COR-L47 (cell line): ENCODE measurements around the gene FAM117B.
"Not testable (repeated sequence)": the region's sequence is repeated elsewhere in the genome, so short reads cannot be mapped to it uniquely, and the experiment has no call there.

Source experiments
- DNase-seq: peaks from one replicate; lab custom pipeline; 2025; lab: John Stamatoyannopoulos, UW

FAM117B gene

GRCh38 chr2:202703091-202703490 lies 68.3 kb downstream of the FAM117B start:
- DNase-seq, result no peak

- no peak for DNase-seq
Observed at GRCh38 chr2:202704248-202704647, 69.5 kb downstream of the FAM117B start.

DNA sequence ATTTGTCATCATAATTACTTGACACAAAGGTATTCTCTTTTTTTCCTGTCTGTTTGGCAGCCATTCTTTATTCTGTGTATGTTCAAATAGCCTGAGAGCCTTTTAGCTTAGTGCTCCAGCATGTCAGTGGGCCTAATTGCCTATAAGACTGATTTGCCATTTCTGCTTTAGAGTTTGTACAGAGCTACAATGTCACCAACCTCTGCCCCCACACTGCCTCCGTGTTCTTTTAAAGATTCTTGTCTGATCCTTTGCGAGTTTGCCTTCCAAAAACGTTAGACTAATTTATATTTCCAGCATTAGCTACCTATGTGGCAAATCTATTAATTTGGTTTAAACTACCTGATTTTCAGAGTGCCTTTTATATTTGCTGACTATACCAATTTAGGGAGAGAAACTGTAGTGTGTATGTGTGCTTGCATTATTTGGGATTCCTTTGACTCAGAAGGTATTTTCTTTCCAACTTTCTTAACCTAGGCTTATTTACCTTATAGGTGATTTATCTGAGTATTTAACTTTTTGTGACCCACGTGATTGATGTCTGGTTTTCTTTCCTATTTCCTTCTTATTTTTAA lies 70.8 kb downstream of the FAM117B start:
- DNase-seq, result no peak

DNA sequence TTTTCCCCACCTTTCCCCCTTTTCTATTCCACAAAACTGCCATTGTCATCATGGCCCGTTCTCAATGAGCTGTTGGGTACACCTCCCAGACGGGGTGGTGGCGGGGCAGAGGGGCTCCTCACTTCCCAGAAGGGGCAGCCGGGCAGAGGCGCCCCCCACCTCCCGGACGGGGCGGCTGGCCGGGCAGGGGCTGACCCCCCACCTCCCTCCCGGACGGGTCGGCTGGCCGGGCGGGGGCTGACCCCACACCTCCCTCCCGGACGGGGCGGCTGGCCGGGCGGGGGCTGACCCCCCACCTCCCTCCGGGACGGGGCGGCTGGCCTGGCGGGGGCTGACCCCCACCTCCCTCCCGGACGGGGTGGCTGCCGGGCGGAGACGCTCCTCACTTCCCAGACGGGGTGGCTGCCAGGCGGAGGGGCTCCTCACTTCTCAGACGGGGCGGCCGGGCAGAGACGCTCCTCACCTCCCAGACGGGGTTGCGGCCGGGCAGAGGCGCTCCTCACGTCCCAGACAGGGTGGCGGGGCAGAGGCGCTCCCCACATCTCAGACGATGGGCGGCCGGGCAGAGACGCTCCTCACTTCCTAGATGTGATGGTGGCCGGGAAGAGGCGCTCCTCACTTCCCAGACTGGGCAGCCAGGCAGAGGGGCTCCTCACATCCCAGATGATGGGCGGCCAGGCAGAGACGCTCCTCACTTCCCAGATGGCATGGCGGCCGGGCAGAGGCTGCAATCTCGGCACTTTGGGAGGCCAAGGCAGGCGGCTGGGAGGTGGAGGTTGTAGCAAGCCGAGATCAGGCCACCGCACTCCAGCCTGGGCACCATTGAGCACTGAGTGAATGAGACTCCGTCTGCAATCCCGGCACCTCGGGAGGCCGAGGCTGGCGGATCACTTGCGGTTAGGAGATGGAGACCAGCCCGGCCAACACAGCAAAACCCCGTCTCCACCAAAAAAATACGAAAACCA lies 80.5 kb downstream of the FAM117B start:
- DNase-seq, result not testable (repeated sequence)

DNA sequence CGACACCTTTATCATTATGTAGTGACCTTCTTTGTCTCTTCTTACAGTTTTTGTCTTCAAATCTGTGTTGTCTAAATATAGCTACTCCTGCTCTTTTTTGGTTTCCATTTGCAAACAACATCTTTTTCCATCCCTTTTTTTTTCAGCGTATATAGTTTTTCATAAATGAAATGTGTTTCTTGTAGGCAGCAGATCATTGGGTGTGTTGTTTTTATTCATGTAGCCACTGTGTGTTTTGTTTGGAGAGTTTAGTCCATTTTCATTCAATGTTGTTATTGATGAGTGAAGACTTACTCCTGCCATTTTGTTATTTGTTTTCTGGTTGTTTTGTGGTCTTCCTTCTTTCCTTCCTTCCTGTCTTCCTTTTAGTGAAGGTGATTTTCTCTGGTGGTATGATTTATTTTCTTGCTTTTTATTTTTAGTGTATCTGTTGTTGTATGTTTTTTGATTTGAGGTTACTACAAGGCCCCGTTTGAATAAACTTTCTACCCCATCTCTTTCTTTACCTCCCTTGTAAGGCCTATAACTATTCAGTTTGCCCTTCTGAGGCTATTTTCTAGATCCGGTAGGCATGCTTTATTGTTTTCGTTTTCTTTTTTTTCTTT lies 81.4 kb downstream of the FAM117B start:
- no peak for DNase-seq

- DNase-seq, result no peak
Observed at GRCh38 chr2:202716953-202717597, 82.3 kb downstream of the FAM117B start.

DNA sequence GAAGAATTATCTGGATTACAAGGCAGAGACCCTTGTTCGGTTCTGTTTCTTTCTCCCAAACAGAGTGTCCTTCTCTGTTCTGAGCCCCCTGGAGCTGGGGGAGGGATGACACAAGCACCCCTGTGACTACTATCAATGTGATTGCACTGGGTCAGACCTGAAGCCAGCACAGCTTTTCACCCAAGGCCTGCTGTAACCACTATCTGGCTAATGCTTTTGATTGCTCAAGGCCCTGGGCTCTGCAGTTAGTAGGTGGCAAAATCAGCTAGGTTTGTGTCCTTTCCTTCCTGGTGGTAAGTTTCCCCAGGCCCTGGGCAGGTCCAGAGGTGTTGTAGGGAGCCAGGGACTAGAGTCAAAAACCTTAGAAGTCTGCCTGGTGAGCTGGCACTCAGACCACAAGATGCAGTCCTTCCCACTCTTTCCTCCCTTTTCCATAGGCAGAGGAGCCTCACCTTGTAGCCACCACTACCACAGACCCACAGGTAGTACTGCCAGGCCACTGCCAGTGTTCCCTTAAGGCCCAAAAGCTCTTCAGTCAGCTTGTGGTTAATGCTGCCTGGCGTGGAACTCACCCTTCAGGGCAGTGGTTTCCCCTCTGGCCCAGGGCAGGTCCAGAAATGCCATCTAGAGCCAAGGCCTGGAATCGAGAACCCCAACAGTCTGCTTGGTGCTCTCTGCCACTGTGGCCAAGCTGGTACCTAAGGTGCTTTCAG lies 83.0 kb downstream of the FAM117B start:
- no peak for DNase-seq

DNA sequence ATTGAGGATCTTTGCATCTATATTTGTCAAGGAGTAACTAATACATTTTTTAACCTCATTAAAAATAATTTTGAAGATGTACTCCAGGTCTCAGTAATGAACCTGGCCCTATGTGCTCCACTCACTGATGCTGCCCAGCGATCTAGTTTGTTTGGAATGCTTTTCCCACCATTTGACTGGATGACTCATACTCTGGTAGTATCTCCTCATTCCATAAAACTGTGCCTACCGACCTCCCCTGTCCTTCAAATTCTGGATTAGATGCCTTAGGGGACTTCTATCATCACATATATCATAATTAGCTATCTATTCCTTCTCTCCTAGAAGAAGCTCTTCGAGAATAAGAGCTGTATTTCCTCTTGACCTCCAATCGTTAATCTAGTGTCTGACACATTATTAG lies 83.8 kb downstream of the FAM117B start:
- no peak for DNase-seq

GRCh38 chr2:202720226-202720625 lies 85.5 kb downstream of the FAM117B start:
- DNase-seq, result no peak

DNA sequence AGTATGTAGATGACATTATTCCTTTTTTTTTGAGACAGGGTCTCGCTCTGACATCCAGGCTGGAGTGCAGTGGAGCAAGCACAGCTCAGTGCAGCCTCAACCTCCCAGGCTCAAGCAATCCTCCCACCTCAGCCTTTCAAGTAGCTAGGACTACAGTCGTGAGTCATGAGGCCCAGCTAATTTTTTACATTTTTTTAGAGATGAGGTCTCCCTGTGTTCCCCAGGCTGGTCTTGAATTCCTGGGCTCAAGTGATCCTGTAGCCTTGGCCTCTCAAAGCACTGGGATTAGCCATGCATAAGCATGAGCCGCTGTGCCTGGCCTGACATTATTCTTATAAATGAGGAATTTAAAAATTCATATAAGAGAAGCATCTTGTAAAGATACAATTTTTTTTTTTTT lies 86.9 kb downstream of the FAM117B start:
- no peak for DNase-seq

DNA sequence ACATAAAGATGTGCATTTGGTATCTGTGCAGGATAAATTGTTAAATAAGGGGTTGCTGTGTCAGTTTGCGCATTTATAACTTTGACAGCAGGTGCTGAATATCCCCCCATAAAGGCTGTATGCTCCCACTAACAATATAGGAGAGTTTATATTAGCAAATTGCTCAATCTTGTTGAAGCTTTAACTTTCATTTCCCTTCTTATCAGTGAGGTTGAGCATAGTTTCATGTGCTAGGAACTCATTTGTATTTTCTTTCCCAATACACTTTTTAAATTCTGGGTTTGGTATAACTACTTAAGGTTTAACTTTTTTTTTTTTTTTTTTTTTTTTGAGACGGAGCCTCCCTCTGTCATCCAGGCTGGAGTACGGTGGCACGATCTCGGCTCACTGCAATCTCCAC lies 89.0 kb downstream of the FAM117B start:
- no peak for DNase-seq

- no peak for DNase-seq
Observed at GRCh38 chr2:202726070-202726469, 91.3 kb downstream of the FAM117B start.

DNA sequence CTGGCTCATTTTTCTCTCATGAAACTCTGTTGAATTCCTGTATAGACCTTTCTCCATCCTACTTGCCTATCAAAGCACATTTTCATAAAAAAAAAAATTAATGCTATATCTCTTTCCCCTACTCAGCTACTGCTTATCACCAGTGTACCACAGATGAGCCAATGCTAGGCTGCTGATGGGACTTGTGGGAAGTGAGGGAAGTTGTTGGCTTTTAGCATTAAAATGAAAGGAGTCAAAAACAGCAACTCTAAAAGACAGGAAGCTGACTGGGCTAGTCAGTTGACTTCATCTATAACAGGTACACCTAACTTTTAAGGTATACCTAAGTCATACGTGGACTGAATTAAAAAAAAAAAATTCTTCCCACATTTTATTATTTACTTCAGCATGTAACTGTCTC lies 102.1 kb downstream of the FAM117B start:
- no peak for DNase-seq

DNA sequence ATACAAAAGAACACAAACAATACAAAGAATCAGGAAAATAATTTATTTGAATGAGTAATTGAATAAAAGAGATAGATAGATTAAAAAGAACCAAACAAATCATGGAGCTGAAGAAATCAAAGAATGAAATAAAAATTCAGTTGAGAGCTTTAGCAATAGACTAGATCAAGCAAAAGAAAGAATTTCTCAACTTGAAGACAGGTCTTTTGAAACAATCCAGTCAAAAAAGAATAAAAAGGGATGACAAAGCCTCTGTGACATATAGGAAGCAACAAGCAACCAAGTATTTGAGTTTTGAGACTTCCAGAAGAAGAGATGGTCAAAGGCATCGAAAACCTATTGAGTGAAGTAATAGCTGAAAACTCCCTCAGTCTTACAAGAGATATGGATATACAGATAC lies 108.8 kb downstream of the FAM117B start:
- no peak for DNase-seq

DNA sequence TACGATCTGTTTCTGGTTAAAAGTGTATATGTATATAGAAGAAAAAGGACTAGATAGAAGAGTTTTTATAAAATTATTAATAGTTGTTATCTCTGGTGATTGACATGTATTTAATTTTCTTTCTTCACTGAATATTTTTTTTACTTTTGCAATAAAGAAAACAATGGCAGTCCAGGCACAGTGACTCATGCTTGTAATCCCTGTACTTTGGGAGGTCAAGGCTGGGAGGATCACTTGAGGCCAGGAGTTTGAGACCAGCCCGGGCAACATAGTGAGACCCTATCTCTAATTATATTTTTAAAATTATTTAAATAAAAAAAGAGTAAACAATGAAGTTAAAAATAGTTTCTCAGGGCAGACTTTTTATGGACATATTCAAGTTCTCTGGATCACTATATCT lies 114.7 kb downstream of the FAM117B start:
- no peak for DNase-seq

- no peak for DNase-seq
Observed at GRCh38 chr2:202750763-202751427, 116.1 kb downstream of the FAM117B start.

GRCh38 chr2:202752071-202752470 lies 117.3 kb downstream of the FAM117B start:
- no peak for DNase-seq

- DNase-seq, result no peak
Observed at GRCh38 chr2:202754936-202755335, 120.2 kb downstream of the FAM117B start.

- DNase-seq, result no peak
Observed at GRCh38 chr2:202756598-202756997, 121.8 kb downstream of the FAM117B start.

- DNase-seq, result no peak
Observed at GRCh38 chr2:202757339-202757738, 122.6 kb downstream of the FAM117B start.

DNA sequence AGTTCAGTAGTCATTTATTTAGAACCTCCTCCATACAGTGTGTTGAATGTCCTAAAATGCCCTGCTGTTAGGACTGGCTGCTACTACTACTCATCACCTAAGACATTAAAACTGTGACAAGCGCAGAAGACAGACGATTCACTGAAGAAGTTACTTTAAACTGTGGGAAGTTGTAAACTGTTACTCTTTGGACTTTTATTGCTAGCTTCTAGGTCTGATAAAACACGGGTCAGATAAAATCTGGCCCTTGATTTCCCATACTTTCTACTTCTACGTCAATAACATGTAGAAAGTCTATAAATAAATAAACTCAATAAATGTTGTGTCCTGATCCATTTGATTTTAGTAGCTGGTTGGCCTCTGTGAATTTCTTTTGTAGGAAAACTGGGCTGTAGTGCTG lies 123.4 kb downstream of the FAM117B start:
- no peak for DNase-seq
